ENCODE data around the gene MYO5A. TPM values are rescaled to one million over a fixed set of nuclear protein-coding genes. Genes with fewer than 3 reads are reported as not detected.

Gene MYO5A
- total RNA-seq, 1 donor: 54.3 TPM

- no peaks in the 10 kb centered on the region for H3K9me3 ChIP-seq (ENCODE audit: low read depth, low read length)
- H3K79me2 ChIP-seq (ENCODE audit: insufficient read depth, low read length): no peaks in the 10 kb centered on the region
- H3K4me1 ChIP-seq (ENCODE audit: insufficient read depth, low read length): no peaks in the 10 kb centered on the region
- H4K20me1 ChIP-seq (ENCODE audit: insufficient read depth, low read length): no peaks in the 10 kb centered on the region
- TF ChIP-seq CTCF (IDR thresholded peaks at IDR 0.05; ENCODE audit: extremely low read depth, low read depth, low read length): no peak
- H3K27ac ChIP-seq (ENCODE audit: low read depth, low read length): no peak overlapping the region
- DNase-seq (ENCODE audit: insufficient read length, low spot score, missing footprints): no peak
- no peak overlapping the region for H2AFZ ChIP-seq (ENCODE audit: low read length)
- H3K27me3 ChIP-seq (ENCODE audit: insufficient read depth, low read length): peaks cover 35% of the 10 kb centered on the region
- no peak overlapping the region for H3K4me2 ChIP-seq (ENCODE audit: insufficient read depth, low read length)
- no peak overlapping the region for H3K4me3 ChIP-seq (ENCODE audit: insufficient read depth, low read length)
- H3K36me3 ChIP-seq (ENCODE audit: insufficient read depth, low read length): no peaks in the 10 kb centered on the region
These were observed 238.4 kb downstream of the MYO5A start for GRCh38 chr15:52290329-52290728.

GRCh38 chr15:52289629-52290081 lies 239.0 kb downstream of the MYO5A start:
- no peak for TF ChIP-seq CTCF (IDR thresholded peaks at IDR 0.05; ENCODE audit: extremely low read depth, low read depth, low read length)
- peaks cover 28% of the 10 kb centered on the region for H3K27me3 ChIP-seq (ENCODE audit: insufficient read depth, low read length)
- H2AFZ ChIP-seq (ENCODE audit: low read length): no peak overlapping the region
- H3K4me3 ChIP-seq (ENCODE audit: insufficient read depth, low read length): no peak overlapping the region
- H3K4me2 ChIP-seq (ENCODE audit: insufficient read depth, low read length): no peak overlapping the region
- H3K36me3 ChIP-seq (ENCODE audit: insufficient read depth, low read length): no peaks in the 10 kb centered on the region
- no peaks in the 10 kb centered on the region for H4K20me1 ChIP-seq (ENCODE audit: insufficient read depth, low read length)
- no peaks in the 10 kb centered on the region for H3K9me3 ChIP-seq (ENCODE audit: low read depth, low read length)
- no peaks in the 10 kb centered on the region for H3K79me2 ChIP-seq (ENCODE audit: insufficient read depth, low read length)
- H3K4me1 ChIP-seq (ENCODE audit: insufficient read depth, low read length): no peaks in the 10 kb centered on the region
- no peak overlapping the region for H3K27ac ChIP-seq (ENCODE audit: low read depth, low read length)
- no peak for DNase-seq (ENCODE audit: insufficient read length, low spot score, missing footprints)

GRCh38 chr15:52288986-52289385 lies 239.7 kb downstream of the MYO5A start:
- no peak overlapping the region for H3K4me3 ChIP-seq (ENCODE audit: insufficient read depth, low read length)
- TF ChIP-seq CTCF (IDR thresholded peaks at IDR 0.05; ENCODE audit: extremely low read depth, low read depth, low read length): no peak
- H3K79me2 ChIP-seq (ENCODE audit: insufficient read depth, low read length): no peaks in the 10 kb centered on the region
- no peak overlapping the region for H3K4me2 ChIP-seq (ENCODE audit: insufficient read depth, low read length)
- no peaks in the 10 kb centered on the region for H3K4me1 ChIP-seq (ENCODE audit: insufficient read depth, low read length)
- DNase-seq (ENCODE audit: insufficient read length, low spot score, missing footprints): no peak
- no peaks in the 10 kb centered on the region for H4K20me1 ChIP-seq (ENCODE audit: insufficient read depth, low read length)
- H3K27me3 ChIP-seq (ENCODE audit: insufficient read depth, low read length): peaks cover 22% of the 10 kb centered on the region
- no peak overlapping the region for H2AFZ ChIP-seq (ENCODE audit: low read length)
- H3K27ac ChIP-seq (ENCODE audit: low read depth, low read length): no peak overlapping the region
- H3K9me3 ChIP-seq (ENCODE audit: low read depth, low read length): no peaks in the 10 kb centered on the region
- H3K36me3 ChIP-seq (ENCODE audit: insufficient read depth, low read length): no peaks in the 10 kb centered on the region

GRCh38 chr15:52288051-52288942 lies 240.4 kb downstream of the MYO5A start:
- Histone ChIP-seq H3K27me3 (ENCODE audit: insufficient read depth, low read length) (peaks cover 15% of the 10 kb centered on the region), H3K4me2 (ENCODE audit: insufficient read depth, low read length) (no peak overlapping the region), H3K36me3 (ENCODE audit: insufficient read depth, low read length) (no peaks in the 10 kb centered on the region), H3K9me3 (ENCODE audit: low read depth, low read length) (no peaks in the 10 kb centered on the region), H2AFZ (ENCODE audit: low read length) (no peak overlapping the region), H3K4me1 (ENCODE audit: insufficient read depth, low read length) (no peaks in the 10 kb centered on the region), H4K20me1 (ENCODE audit: insufficient read depth, low read length) (no peaks in the 10 kb centered on the region), H3K79me2 (ENCODE audit: insufficient read depth, low read length) (no peaks in the 10 kb centered on the region), H3K4me3 (ENCODE audit: insufficient read depth, low read length) (no peak overlapping the region), H3K27ac (ENCODE audit: low read depth, low read length) (no peak overlapping the region)
- DNase-seq (ENCODE audit: insufficient read length, low spot score, missing footprints): peak; percentile 79
- TF ChIP-seq CTCF (IDR thresholded peaks at IDR 0.05; ENCODE audit: extremely low read depth, low read depth, low read length): no peak
